HepG2 (cell line): ENCODE results near the gene ADGRG6. TPM values are rescaled to one million over a fixed set of nuclear protein-coding genes. Genes with fewer than 3 reads are reported as not detected.

Experiments
- ATAC-seq: fragments of 200-7000 bp; cut with Tn5 transposase; 3 replicates; pipeline ENCODE4 v1.9.1; 2020; ENCODE audit warnings: mild to moderate bottlenecking, moderate library complexity
- BruUV-seq: library from RNA; stranded (reverse); fragments of 400-500 nt; replicated peaks from 2 replicates; lab custom pipeline; 2021; lab: Mats Ljungman, UMichigan
- CTCF ChIA-PET: fragments of 300-600 bp; formaldehyde crosslinking; extraction: SDS; loops from one replicate; lab custom pipeline; 2021; ENCODE audit warnings: low total read pairs, inconsistent platforms, low intra/inter-chr PET ratio; lab: Yijun Ruan, JAX
- POLR2A ChIA-PET: fragments of 350-600 bp; sonication (Branson Sonifier 250); formaldehyde crosslinking; loops from one replicate; lab custom pipeline; 2020; ENCODE audit warnings: antibody characterized with exemption, inconsistent platforms; lab: Yijun Ruan, JAX
- DNase-seq: peaks from one replicate; pipeline ENCODE4 v3.0.0-alpha.2; 2015; ENCODE audit warnings: low spot score
- FAIRE-seq: peaks from 3 replicates; lab custom pipeline; 2011; peaks lifted over from hg19 to GRCh38; lab: Jason Lieb, UNC
- H2AFZ ChIP-seq: one replicate; pipeline ENCODE4 v1.6.1; 2011; ENCODE audit warnings: low read length, inconsistent platforms
- H3K27ac ChIP-seq: fragments of 300-600 bp; 3 replicates; pipeline ENCODE4 v1.8.0; 2011; ENCODE audit warnings: mixed run types, mild to moderate bottlenecking, mixed read lengths, low read length, inconsistent platforms; ENCODE audit not compliant: insufficient read depth; ENCODE audit errors: extremely low read length
- H3K27me3 ChIP-seq, 2 experiments: fragments of 200-600 bp in 1 of 2; 2 replicates in 1 of 2; 3 replicates in 1 of 2; pipeline versions ENCODE4 v1.6.0 to v1.8.0; 2011; ENCODE audit warnings: low read length in 2 of 2, mild to moderate bottlenecking in 2 of 2, moderate library complexity in 2 of 2, inconsistent platforms in 1 of 2; ENCODE audit not compliant: insufficient read depth in 2 of 2, control insufficient read depth in 1 of 2
- H3K36me3 ChIP-seq, 2 experiments: fragments of 200-600 bp in 1 of 2; replicated peaks in 1 of 2; 2 replicates in 1 of 2; 3 replicates in 1 of 2; pipeline versions ENCODE4 v1.5.1 to v1.8.0; 2011; ENCODE audit warnings: low read length in 2 of 2, inconsistent platforms in 1 of 2; ENCODE audit not compliant: insufficient read depth in 2 of 2, control insufficient read depth in 1 of 2
- H3K4me1 ChIP-seq: 2 replicates; pipeline ENCODE4 v1.5.1; 2012; ENCODE audit warnings: low read length, inconsistent platforms; ENCODE audit not compliant: insufficient read depth
- H3K4me2 ChIP-seq: 2 replicates; pipeline ENCODE4 v1.6.0; 2011; ENCODE audit warnings: low read depth, low read length, inconsistent platforms
- H3K4me3 ChIP-seq, 3 experiments: fragments of 200-600 bp in 1 of 3; sonication (generic), shearing (Covaris generic) in 1 of 3; replicated peaks in 1 of 3; 2 replicates each; pipeline ENCODE4 v1.5.1; 2011 to 2016; ENCODE audit warnings: low read length in 3 of 3, inconsistent platforms in 2 of 3, low read depth in 2 of 3, mild to moderate bottlenecking in 2 of 3, control low read depth in 1 of 3, mixed read lengths in 1 of 3; ENCODE audit not compliant: insufficient read depth in 1 of 3
- H3K79me2 ChIP-seq: one replicate; pipeline ENCODE4 v1.6.1; 2011; ENCODE audit warnings: low read length, inconsistent platforms; ENCODE audit not compliant: insufficient read depth
- H3K9ac ChIP-seq: 2 replicates; pipeline ENCODE4 v1.6.0; 2011; ENCODE audit warnings: mild to moderate bottlenecking, low read depth, low read length, inconsistent platforms; ENCODE audit not compliant: insufficient read depth
- H3K9me3 ChIP-seq: 2 replicates; pipeline ENCODE4 v1.5.1; 2012; ENCODE audit warnings: mild to moderate bottlenecking, low read length
- H4K20me1 ChIP-seq: 2 replicates; pipeline ENCODE4 v1.6.0; 2011; ENCODE audit warnings: inconsistent platforms, mild to moderate bottlenecking, low read length, moderate library complexity; ENCODE audit not compliant: insufficient read depth
- AGO2 ChIP-seq: fragments of 200-400 bp; formaldehyde crosslinking; optimal IDR thresholded peaks from 2 replicates; pipeline ENCODE3; 2017; ENCODE audit warnings: mild to moderate bottlenecking, low read depth, low read length, moderate library complexity
- FOXA1 ChIP-seq, 2 experiments: fragments of 450-650 bp in 1 of 2; sonication (generic) in 1 of 2; formaldehyde crosslinking in 1 of 2; IDR thresholded peaks; 2 replicates each; pipeline versions ENCODE4 v1.4.0 to v1.6.1; 2016 to 2020; ENCODE audit warnings: missing genetic modification reagents in 1 of 2
- LCORL ChIP-seq, 2 experiments: fragments of 450-650 bp in 1 of 2; sonication (generic) in 1 of 2; formaldehyde crosslinking in 1 of 2; IDR thresholded peaks; 2 replicates each; pipeline versions ENCODE4 v1.5.0 to v1.6.1; 2017 to 2020; ENCODE audit warnings: antibody characterized with exemption in 1 of 2, missing genetic modification reagents in 1 of 2
- PAWR ChIP-seq: sonication (generic); formaldehyde crosslinking; IDR thresholded peaks from 2 replicates; pipeline ENCODE4 v1.4.0; 2020; ENCODE audit warnings: missing genetic modification reagents, mild to moderate bottlenecking, borderline replicate concordance
- POLR2G ChIP-seq: fragments of 200-400 bp; formaldehyde crosslinking; IDR thresholded peaks from 2 replicates; pipeline ENCODE4 v1.6.1; 2018; ENCODE audit warnings: mild to moderate bottlenecking, low read depth, low read length, moderate library complexity
- RBM22 ChIP-seq: fragments of 200-400 bp; formaldehyde crosslinking; optimal IDR thresholded peaks from 2 replicates; pipeline ENCODE3; 2017; ENCODE audit warnings: mild to moderate bottlenecking, low read length, moderate library complexity
- SNAPC5 ChIP-seq: sonication (generic); formaldehyde crosslinking; IDR thresholded peaks from 2 replicates; pipeline ENCODE4 v1.8.1; 2023; ENCODE audit warnings: mild to moderate bottlenecking, missing genetic modification reagents, borderline replicate concordance
- ZBTB21 ChIP-seq: sonication (generic); formaldehyde crosslinking; IDR thresholded peaks from 2 replicates; pipeline ENCODE4 v1.4.0; 2020; ENCODE audit warnings: missing genetic modification reagents
- ZNF142 ChIP-seq: sonication (generic); formaldehyde crosslinking; IDR thresholded peaks from 2 replicates; pipeline ENCODE4 v1.4.0; 2020; ENCODE audit warnings: missing genetic modification reagents
- ZNF724P ChIP-seq: sonication (generic); formaldehyde crosslinking; IDR thresholded peaks from 2 replicates; pipeline ENCODE4 v1.8.0; 2022; ENCODE audit warnings: missing genetic modification reagents, borderline replicate concordance
- ZNF775 ChIP-seq: sonication (generic); formaldehyde crosslinking; IDR thresholded peaks from 2 replicates; pipeline ENCODE4 v1.4.0; 2020; ENCODE audit warnings: missing genetic modification reagents, mild to moderate bottlenecking, moderate library complexity, borderline replicate concordance
- WGBS: methylation state at CpG from one replicate; pipeline ENCODE4 v1.1.6; 2017; ENCODE audit warnings: low lambda C conversion rate; 5-methylcytosine and 5-hydroxymethylcytosine counted together
- in situ Hi-C: cut with HindIII; loops from 2 replicates; pipeline ENCODE4 v1.10.0; 2017; ENCODE audit warnings: low pct_unique_long_range_greater_than_20kb; ENCODE audit not compliant: extremely low pct_ligation_motif_present
- intact Hi-C: fragments of 100-400 bp; cut with micrococcal nuclease; formaldehyde crosslinking; loops from one replicate; pipeline ENCODE4 v1.10.0; 2022; ENCODE audit not compliant: unreplicated experiment
- polyA plus RNA-seq, 8 experiments: library from polyadenylated mRNA; depleted of rRNA in 3 of 8; stranded (reverse) in 7 of 8; unstranded in 1 of 8; fragments of >200 nt; fragmentation: Illumina TruSeq in 4 of 8; extraction: Trizol in 4 of 8; gene quantifications; 2 replicates each; pipeline versions ENCODE4 v1.2.1 to v1.2.3, GENCODE V29; 2011 to 2016; ENCODE audit warnings: low read depth in 4 of 8, missing spikeins in 1 of 8, mixed read lengths in 1 of 8; ENCODE audit not compliant: insufficient read depth in 1 of 8
- total RNA-seq, 5 experiments: library from RNA; depleted of rRNA; stranded (reverse); fragments of >200 nt; fragmentation: Illumina TruSeq; extraction: Trizol; gene quantifications; 2 replicates each; pipeline ENCODE4 v1.2.3, GENCODE V29; 2016; ENCODE audit warnings: low read depth in 1 of 5

ADGRG6 gene
- total and polyA plus RNA-seq, 2 of the 13 experiments (the other 11 are each of a cell fraction or from before 2014, with no cell fraction given) = 129 to 249 TPM

DNA sequence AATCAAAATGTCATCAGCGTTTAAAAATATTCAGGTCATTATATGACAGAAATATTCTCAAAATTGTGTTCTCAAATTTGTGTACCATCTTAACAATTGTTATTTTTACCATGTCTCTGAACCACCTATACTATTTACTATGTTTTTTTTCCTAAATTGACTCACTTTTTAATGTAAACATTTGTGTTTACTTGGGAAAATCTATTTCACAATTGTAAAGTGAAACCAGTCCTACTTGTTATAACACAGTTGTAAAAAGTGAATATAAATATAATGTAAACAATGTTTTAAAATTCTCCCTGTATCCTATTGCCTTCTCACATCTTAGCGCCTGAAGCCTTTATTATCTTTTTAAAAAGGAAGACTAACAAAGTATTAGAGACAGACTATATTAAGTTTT lies 83.5 kb downstream of the ADGRG6 start (continued):
- TF ChIP-seq ZNF142 (CRISPR knock-in tag) = no peak
- TF ChIP-seq LCORL (IDR thresholded peaks at IDR 0.05) = no peak
- 0 out of 2 replicates have a peak, but pooled peaks have one; percentile 7 for TF ChIP-seq LCORL (CRISPR knock-in tag; IDR thresholded peaks at IDR 0.05)
- TF ChIP-seq SNAPC5 (CRISPR knock-in tag) = no peak
- TF ChIP-seq FOXA1 (IDR thresholded peaks at IDR 0.05) = peak; percentile 56; the same call in 1 of the 2 replicates
- no peak for TF ChIP-seq FOXA1 (CRISPR knock-in tag; IDR thresholded peaks at IDR 0.05)

DNA sequence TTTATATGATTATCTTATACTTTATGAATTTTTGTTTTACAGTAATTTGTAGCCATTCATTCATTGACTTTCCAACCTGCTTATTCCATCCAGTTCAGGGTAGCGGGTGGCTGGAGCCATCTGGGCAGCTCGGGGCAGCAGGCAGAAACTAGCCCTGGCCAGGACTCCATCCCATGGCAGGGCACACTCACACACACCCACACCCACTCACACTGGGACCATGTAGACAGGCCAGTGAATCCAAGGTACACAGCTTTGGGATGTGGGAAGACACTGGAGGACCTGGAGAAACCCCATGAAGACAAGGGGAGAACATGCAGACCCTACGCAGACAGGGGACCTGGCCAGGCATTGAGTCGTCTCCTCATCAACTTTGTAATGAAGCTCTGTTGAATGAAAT lies 84.8 kb downstream of the ADGRG6 start:
- Histone ChIP-seq H3K27me3 (no peaks in the 10 kb centered on the region), H3K4me3 (no peak overlapping the region), H3K36me3 (peaks cover 11 to 53% of the 10 kb centered on the region in 2 experiments), H4K20me1 (no peaks in the 10 kb centered on the region), H3K79me2 (peaks cover 13% of the 10 kb centered on the region), H3K9ac (no peak overlapping the region), H3K4me2 (no peak overlapping the region), H3K27ac (no peak overlapping the region), H2AFZ (no peak overlapping the region), H3K9me3 (no peaks in the 10 kb centered on the region), H3K4me1 (peaks cover 31% of the 10 kb centered on the region)
- intact Hi-C loops (no loop called here), in situ Hi-C loops (loop anchor here (5.0 to 10.0 kb wide), 2 partner anchors 149 to 222 kb away; no protein-coding TSS in a partner anchor)
- no peak for DNase-seq
- TF ChIP-seq POLR2G (peak; percentile 47; the same call in 1 of the 2 replicates), ZBTB21 (CRISPR knock-in tag) (no peak), ZNF724P (CRISPR knock-in tag) (no peak), PAWR (CRISPR knock-in tag) (no peak), ZNF775 (CRISPR knock-in tag) (no peak), AGO2 (peak; percentile 51), RBM22 (peak; percentile 92)
- FAIRE-seq = no peak
- ChIA-PET CTCF (interaction anchor here (3.1 kb wide), 1 partner anchor 155 kb away, joined by 32 read pairs; no protein-coding TSS in a partner anchor), POLR2A (interaction anchor here (0.7 to 2.7 kb wide), 6 partner anchors 10 to 240 kb away, joined by 3 to 8 read pairs (median 5); partner anchors contain the start of genes ADGRG6, NMBR and VTA1)
- peak; percentile 54 for ATAC-seq
- no TSS peak for BruUV-seq
- WGBS = 100% methylated on average over 4 of the region's 4 CpGs
